Nephron progenitor cell (in vitro differentiated cells): ENCODE results near the gene CHST12.

Experiments
- DNase-seq: peaks from one replicate; pipeline ENCODE4 v3.0.0; 2021
- H3K27ac Mint-ChIP-seq: 2 replicates; pipeline ENCODE4 v1.8.0; 2021; ENCODE audit warnings: mild to moderate bottlenecking, moderate library complexity, mixed read lengths
- H3K27me3 Mint-ChIP-seq: 2 replicates; pipeline ENCODE4 v1.8.0; 2021; ENCODE audit warnings: mild to moderate bottlenecking, low read depth, mixed read lengths; ENCODE audit not compliant: poor library complexity
- H3K36me3 Mint-ChIP-seq: 2 replicates; pipeline ENCODE4 v1.8.0; 2021; ENCODE audit warnings: low read depth, mixed read lengths
- H3K4me1 Mint-ChIP-seq: 2 replicates; pipeline ENCODE4 v1.8.0; 2021; ENCODE audit warnings: mixed read lengths
- H3K4me3 Mint-ChIP-seq: 2 replicates; pipeline ENCODE4 v1.8.0; 2021; ENCODE audit warnings: mild to moderate bottlenecking, moderate library complexity, mixed read lengths
- H3K9me3 Mint-ChIP-seq: 2 replicates; pipeline ENCODE4 v1.8.0; 2021; ENCODE audit warnings: mild to moderate bottlenecking, moderate library complexity, mixed read lengths
- CTCF ChIP-seq: fragments of 200-600 bp; sonication (generic); IDR thresholded peaks from 2 replicates; pipeline ENCODE4 v1.5.0; 2021; ENCODE audit warnings: antibody characterized with exemption

Gene CHST12

GRCh38 chr7:2398506-2398905 is 4.9 kb upstream of the CHST12 start:
- no peak overlapping the region for H3K27ac Mint-ChIP-seq

GRCh38 chr7:2399848-2400587 is 3.4 kb upstream of the CHST12 start:
- DNase-seq, result no peak
- no peaks in the 10 kb centered on the region for H3K27me3 Mint-ChIP-seq
- H3K9me3 Mint-ChIP-seq, result no peaks in the 10 kb centered on the region
- no peak overlapping the region for H3K4me3 Mint-ChIP-seq
- no peak for TF ChIP-seq CTCF
- H3K4me1 Mint-ChIP-seq, result peaks cover 32% of the 10 kb centered on the region
- H3K36me3 Mint-ChIP-seq, result no peaks in the 10 kb centered on the region
- peak overlapping the region; percentile 89 for H3K27ac Mint-ChIP-seq

More at GRCh38 chr7:2398506-2398905, 4.9 kb upstream of the CHST12 start:
- Mint-ChIP-seq H3K27me3 (no peaks in the 10 kb centered on the region), H3K36me3 (no peaks in the 10 kb centered on the region), H3K9me3 (no peaks in the 10 kb centered on the region), H3K4me3 (no peak overlapping the region), H3K4me1 (peaks cover 30% of the 10 kb centered on the region)
- no peak for TF ChIP-seq CTCF
- no peak for DNase-seq

DNA sequence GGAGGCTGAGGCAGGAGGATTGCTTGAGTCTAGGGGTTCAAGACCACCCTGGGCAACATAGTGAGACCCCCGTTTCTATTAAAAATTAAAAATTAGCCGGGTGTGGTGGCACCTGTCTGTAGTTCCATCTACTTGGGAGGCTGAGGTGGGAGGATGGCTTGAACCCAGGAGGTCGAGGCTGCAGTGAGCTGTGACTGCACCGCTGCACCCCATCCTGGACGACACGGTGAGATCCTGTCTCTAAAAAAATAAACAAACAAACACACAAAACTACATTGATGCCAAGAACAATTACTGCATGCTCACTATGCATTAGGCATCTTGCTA is 761 bp upstream of the CHST12 start:
- peaks cover 3% of the 10 kb centered on the region for H3K27me3 Mint-ChIP-seq
- TF ChIP-seq CTCF, result no peak
- H3K4me1 Mint-ChIP-seq, result peaks cover 50% of the 10 kb centered on the region
- H3K27ac Mint-ChIP-seq, result no peak overlapping the region
- no peaks in the 10 kb centered on the region for H3K9me3 Mint-ChIP-seq
- DNase-seq, result no peak
- H3K4me3 Mint-ChIP-seq, result peak overlapping the region; percentile 83
- H3K36me3 Mint-ChIP-seq, result peaks cover 4% of the 10 kb centered on the region

DNA sequence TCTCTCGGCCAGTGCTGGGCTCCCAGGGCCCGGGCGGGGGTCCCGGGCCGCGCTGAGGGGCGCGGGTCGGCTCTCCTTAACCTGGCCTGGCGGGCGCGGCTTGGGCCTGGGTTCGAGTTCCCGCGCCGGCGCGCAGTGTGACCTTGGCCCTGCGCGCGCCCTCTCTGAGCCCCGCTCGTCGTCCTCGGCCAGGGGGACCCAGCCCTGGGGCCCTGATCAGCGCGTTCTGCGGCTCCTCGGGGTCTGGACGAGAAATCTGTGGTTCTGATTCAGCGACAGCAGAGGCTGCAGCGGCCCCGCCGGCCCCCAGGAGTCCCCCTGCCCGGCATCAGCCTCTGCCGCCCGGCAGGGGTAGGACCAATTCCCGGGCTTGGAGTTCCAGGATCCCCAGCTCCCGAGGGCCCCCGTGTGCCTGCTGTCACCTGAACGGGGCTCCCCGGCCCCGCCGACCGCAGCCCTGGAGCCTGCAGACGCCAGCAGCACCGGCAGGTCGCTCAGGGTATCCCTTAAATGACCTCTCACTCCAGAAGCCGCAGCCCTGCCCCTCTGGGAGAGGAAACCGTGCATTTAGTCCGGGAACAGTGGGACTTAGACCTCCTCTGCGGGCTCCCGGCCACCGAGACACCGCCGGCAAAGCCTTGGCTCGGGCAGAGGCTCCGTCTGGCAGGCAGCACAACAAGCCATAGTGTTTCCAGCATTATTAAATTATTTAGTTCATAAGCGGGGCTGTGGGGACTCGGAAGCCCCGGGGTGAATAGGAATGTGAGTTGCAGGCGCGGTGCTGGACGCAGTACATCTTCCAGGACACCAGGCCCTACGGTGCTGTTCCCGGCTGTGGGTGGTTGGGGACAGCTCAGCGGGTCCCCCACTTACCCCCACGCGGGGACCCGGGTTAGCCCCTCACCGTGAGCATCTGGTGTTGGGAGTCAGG is 572 bp downstream of the CHST12 start:
- DNase-seq, result peak; percentile 52
- Mint-ChIP-seq H3K27ac (no peak overlapping the region), H3K9me3 (no peaks in the 10 kb centered on the region), H3K4me3 (peak overlapping the region; percentile 83), H3K27me3 (peaks cover 3% of the 10 kb centered on the region), H3K36me3 (peaks cover 4% of the 10 kb centered on the region), H3K4me1 (peaks cover 63% of the 10 kb centered on the region)
- no peak for TF ChIP-seq CTCF

DNA sequence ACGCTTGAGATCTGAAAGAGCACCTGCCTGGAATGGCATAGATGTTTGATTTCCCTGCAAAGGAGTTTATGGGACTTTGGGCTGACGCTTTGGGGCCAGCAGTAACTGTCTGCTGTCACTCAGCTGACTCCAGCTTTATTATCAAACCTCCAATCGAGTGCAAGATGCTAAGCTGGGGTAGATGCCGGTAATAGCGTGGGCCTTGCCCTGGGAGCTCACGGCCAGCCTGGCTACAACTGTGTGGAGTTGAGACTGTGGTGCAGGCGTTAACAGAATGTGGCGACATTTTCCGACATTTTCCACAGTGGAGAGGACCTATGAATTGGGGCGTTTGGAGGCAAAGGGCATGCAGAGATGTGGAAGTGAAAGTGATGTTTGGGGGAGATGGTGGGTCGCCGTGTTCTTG is 1.3 kb downstream of the CHST12 start:
- TF ChIP-seq CTCF, result no peak
- Mint-ChIP-seq H3K27ac (no peak overlapping the region), H3K4me1 (peaks cover 67% of the 10 kb centered on the region), H3K9me3 (no peaks in the 10 kb centered on the region), H3K36me3 (peaks cover 4% of the 10 kb centered on the region), H3K27me3 (peaks cover 3% of the 10 kb centered on the region), H3K4me3 (peak overlapping the region; percentile 83)
- DNase-seq, result no peak
